OCI-LY3 (cell line): ENCODE data around the gene APOBEC3A.

Source experiments
- H2AFZ ChIP-seq: fragments of 200-600, 300-600 bp; shearing (Covaris generic); 2 replicates; pipeline ENCODE4 v1.6.0; 2014; ENCODE audit warnings: antibody characterized with exemption, low read depth, low read length
- H3K27ac ChIP-seq: fragments of 200-600, 300-600 bp; sonication (generic); 2 replicates; pipeline ENCODE4 v1.5.1; 2014; ENCODE audit warnings: mild to moderate bottlenecking, low read length, moderate library complexity, mixed read lengths
- H3K27me3 ChIP-seq: fragments of 200-600, 300-600 bp; sonication (generic); 2 replicates; pipeline ENCODE4 v1.6.1; 2014; ENCODE audit warnings: low read depth, low read length, mixed read lengths
- H3K36me3 ChIP-seq: fragments of 200-600, 300-600 bp; sonication (generic); replicated peaks from 2 replicates; pipeline ENCODE3; 2014; ENCODE audit warnings: low read depth, low read length, mixed read lengths
- H3K4me1 ChIP-seq: fragments of 300-600, 200-600 bp; sonication (generic); 2 replicates; pipeline ENCODE4 v1.6.1; 2014; ENCODE audit warnings: low read length, mixed read lengths
- H3K4me2 ChIP-seq: fragments of 200-600, 300-600 bp; sonication (generic); 2 replicates; pipeline ENCODE4 v1.6.1; 2014; ENCODE audit warnings: low read length, mixed read lengths
- H3K4me3 ChIP-seq: fragments of 300-600, 200-600 bp; sonication (generic); 2 replicates; pipeline ENCODE4 v1.5.1; 2014; ENCODE audit warnings: antibody characterized with exemption, mild to moderate bottlenecking, low read length, moderate library complexity
- H3K79me2 ChIP-seq: fragments of 300-600, 200-600 bp; shearing (Covaris generic); 2 replicates; pipeline ENCODE4 v1.6.1; 2014; ENCODE audit warnings: mild to moderate bottlenecking, low read length, mixed read lengths
- H3K9ac ChIP-seq: fragments of 300-600, 200-600 bp; shearing (Covaris generic); 2 replicates; pipeline ENCODE4 v1.6.0; 2014; ENCODE audit warnings: mild to moderate bottlenecking, low read length, moderate library complexity
- H3K9me3 ChIP-seq: fragments of 200-600, 300-600 bp; shearing (Covaris generic); 2 replicates; pipeline ENCODE4 v1.6.1; 2014; ENCODE audit warnings: low read length, mixed read lengths; ENCODE audit not compliant: insufficient read depth
- H4K20me1 ChIP-seq: fragments of 200-600, 300-600 bp; sonication (generic); 2 replicates; pipeline ENCODE4 v1.6.1; 2016; ENCODE audit warnings: low read length, mixed read lengths; ENCODE audit not compliant: insufficient read depth
- EZH2phosphoT487 ChIP-seq: fragments of 200-600 bp; shearing (Covaris generic); IDR thresholded peaks from 2 replicates; pipeline ENCODE4 v1.6.1; 2018; ENCODE audit warnings: antibody characterized with exemption, mixed run types, low read depth
- TF ChIP-seq, protein P1 (sequence below): fragments of 200-600, 300-600 bp; sonication (generic); IDR thresholded peaks from 2 replicates; pipeline ENCODE4 v1.5.1; 2014; ENCODE audit warnings: antibody characterized with exemption, low read length, low read depth

APOBEC3A gene

DNA sequence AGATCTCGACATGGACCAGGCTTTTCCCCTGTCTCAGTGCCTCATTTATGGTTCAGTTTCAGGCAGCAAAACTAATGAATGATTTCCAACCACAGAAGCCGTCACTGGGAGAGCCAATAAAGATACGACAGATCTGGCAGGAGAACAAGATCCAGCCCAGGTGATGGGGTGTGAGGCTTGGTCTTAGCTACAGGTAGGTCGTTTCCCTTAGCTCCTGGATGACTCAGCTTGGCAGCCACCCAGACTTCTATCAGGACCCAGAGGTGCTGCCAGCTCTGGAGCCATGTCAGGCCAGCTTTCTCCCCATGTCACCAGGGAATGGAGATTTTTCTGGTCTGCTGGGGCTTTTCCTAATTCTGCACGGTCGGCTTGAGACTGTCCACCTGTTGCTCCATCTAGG, 36.3 kb upstream of the APOBEC3A start:
- no peak overlapping the region for H3K4me2 ChIP-seq
- no peak overlapping the region for H3K4me3 ChIP-seq
- H2AFZ ChIP-seq, result no peak overlapping the region
- H3K4me1 ChIP-seq, result no peaks in the 10 kb centered on the region
- TF ChIP-seq, protein P1, sequence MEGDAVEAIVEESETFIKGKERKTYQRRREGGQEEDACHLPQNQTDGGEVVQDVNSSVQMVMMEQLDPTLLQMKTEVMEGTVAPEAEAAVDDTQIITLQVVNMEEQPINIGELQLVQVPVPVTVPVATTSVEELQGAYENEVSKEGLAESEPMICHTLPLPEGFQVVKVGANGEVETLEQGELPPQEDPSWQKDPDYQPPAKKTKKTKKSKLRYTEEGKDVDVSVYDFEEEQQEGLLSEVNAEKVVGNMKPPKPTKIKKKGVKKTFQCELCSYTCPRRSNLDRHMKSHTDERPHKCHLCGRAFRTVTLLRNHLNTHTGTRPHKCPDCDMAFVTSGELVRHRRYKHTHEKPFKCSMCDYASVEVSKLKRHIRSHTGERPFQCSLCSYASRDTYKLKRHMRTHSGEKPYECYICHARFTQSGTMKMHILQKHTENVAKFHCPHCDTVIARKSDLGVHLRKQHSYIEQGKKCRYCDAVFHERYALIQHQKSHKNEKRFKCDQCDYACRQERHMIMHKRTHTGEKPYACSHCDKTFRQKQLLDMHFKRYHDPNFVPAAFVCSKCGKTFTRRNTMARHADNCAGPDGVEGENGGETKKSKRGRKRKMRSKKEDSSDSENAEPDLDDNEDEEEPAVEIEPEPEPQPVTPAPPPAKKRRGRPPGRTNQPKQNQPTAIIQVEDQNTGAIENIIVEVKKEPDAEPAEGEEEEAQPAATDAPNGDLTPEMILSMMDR, result no peak
- TF ChIP-seq EZH2phosphoT487, result no peak
- H3K27ac ChIP-seq, result no peak overlapping the region
- H4K20me1 ChIP-seq, result no peaks in the 10 kb centered on the region
- H3K9me3 ChIP-seq, result no peaks in the 10 kb centered on the region
- no peaks in the 10 kb centered on the region for H3K36me3 ChIP-seq
- H3K9ac ChIP-seq, result no peak overlapping the region
- H3K79me2 ChIP-seq, result no peaks in the 10 kb centered on the region
- H3K27me3 ChIP-seq, result peaks cover 36% of the 10 kb centered on the region

- H3K4me1 ChIP-seq, result no peaks in the 10 kb centered on the region
- H3K4me3 ChIP-seq, result no peak overlapping the region
- H3K79me2 ChIP-seq, result no peaks in the 10 kb centered on the region
- H3K9ac ChIP-seq, result no peak overlapping the region
- H2AFZ ChIP-seq, result no peak overlapping the region
- no peak overlapping the region for H3K27ac ChIP-seq
- peaks cover 29% of the 10 kb centered on the region for H3K27me3 ChIP-seq
- no peaks in the 10 kb centered on the region for H4K20me1 ChIP-seq
- TF ChIP-seq EZH2phosphoT487, result no peak
- TF ChIP-seq, protein P1, result no peak
- H3K4me2 ChIP-seq, result no peak overlapping the region
- H3K9me3 ChIP-seq, result no peaks in the 10 kb centered on the region
- H3K36me3 ChIP-seq, result no peaks in the 10 kb centered on the region
These were observed 35.6 kb upstream of the APOBEC3A start for GRCh38 chr22:38921806-38922205.

DNA sequence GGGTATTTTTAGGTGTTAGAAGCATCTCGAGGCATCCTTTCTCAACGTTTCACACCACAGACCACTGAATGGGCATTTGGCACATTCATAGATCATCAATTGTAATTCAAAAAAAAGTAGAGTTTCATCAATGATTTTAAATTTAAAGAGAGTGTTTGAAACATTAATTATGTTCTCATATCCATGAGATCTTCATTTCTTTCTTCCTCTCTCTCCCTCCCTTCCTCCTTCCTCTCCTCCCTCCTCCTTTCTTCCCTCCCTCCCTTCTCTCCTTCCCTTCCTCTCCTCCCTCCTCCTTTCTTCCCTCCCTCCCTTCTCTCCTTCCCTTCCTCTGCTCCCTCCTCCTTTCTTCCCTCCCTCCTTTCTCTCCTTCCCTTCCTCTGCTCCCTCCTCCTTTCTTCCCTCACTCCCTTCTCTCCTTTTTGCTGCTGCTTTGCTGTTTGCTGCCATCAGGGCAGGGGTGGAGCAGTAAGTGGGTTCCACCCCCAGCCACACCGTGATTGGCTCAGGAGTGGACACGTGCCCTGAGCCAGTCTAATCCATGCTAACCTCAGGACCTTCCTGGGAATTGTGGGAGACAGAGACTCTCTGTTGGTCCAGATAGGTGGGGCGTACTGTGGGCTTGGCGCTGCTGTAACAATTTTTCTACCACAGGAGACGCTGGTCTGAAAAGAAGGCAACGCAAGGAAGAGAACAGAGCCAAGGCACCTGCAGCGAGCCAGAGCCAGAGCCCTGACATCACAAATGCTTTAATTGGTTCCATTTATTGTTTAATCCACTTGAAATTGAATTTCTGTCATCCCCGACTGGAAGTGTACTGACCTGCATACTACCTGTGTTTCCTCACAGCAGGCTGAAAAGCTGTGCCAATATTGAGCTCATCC, 33.7 kb upstream of the APOBEC3A start:
- Histone ChIP-seq H3K4me1 (no peaks in the 10 kb centered on the region), H3K4me3 (no peak overlapping the region), H3K4me2 (no peak overlapping the region)

GRCh38 chr22:38924347-38924952, 33.0 kb upstream of the APOBEC3A start:
- Histone ChIP-seq H3K4me3 (no peak overlapping the region), H3K4me1 (no peaks in the 10 kb centered on the region)

More for the DNA sequence above, 33.7 kb upstream of the APOBEC3A start:
- Histone ChIP-seq H3K27me3 (peaks cover 29% of the 10 kb centered on the region), H2AFZ (no peak overlapping the region), H3K79me2 (no peaks in the 10 kb centered on the region), H3K9me3 (no peaks in the 10 kb centered on the region), H3K27ac (no peak overlapping the region), H4K20me1 (no peaks in the 10 kb centered on the region), H3K36me3 (no peaks in the 10 kb centered on the region), H3K9ac (no peak overlapping the region)
- TF ChIP-seq, protein P1, result no peak
- no peak for TF ChIP-seq EZH2phosphoT487

More at GRCh38 chr22:38924347-38924952, 33.0 kb upstream of the APOBEC3A start:
- H3K9me3 ChIP-seq, result no peaks in the 10 kb centered on the region
- no peak overlapping the region for H3K9ac ChIP-seq
- H3K4me2 ChIP-seq, result no peak overlapping the region
- no peak overlapping the region for H3K27ac ChIP-seq
- no peak overlapping the region for H2AFZ ChIP-seq
- no peaks in the 10 kb centered on the region for H3K79me2 ChIP-seq
- no peaks in the 10 kb centered on the region for H4K20me1 ChIP-seq
- H3K36me3 ChIP-seq, result no peaks in the 10 kb centered on the region
- TF ChIP-seq EZH2phosphoT487, result no peak
- TF ChIP-seq, protein P1, result no peak
- H3K27me3 ChIP-seq, result peaks cover 29% of the 10 kb centered on the region
